Measurements from ENCODE around the gene TAB2. TPM values are rescaled to one million over a fixed set of nuclear protein-coding genes. Genes with fewer than 3 reads are reported as not detected.

Gene TAB2
- polyA plus RNA-seq, 3 donors = 3.1 to 32.0 (median 6.0) TPM

GRCh38 chr6:149451376-149452036, 134.0 kb downstream of the TAB2 start:
- H3K4me3 ChIP-seq (replicated peaks in 1 of 3; ENCODE audit: low read depth in 2 of 3, low read length in 3 of 3) = peak overlapping the region in 2 of 3 experiments; percentile 41 to 70
- WGBS (ENCODE audit: insufficient coverage) = 42% methylated on average over 47 of the region's 47 CpGs
- Mint-ChIP-seq H3K4me1 (peaks cover 14% of the 10 kb centered on the region), H3K27me3 (ENCODE audit: low read depth in 3 of 3) (peaks cover 11 to 22% (median 21%) of the 10 kb centered on the region in 3 donors), H3K36me3 (peaks cover 23 to 30% of the 10 kb centered on the region in 2 donors), H3K9me3 (peaks cover 0 to 2% (median 0%) of the 10 kb centered on the region in 7 donors), H3K4me3 (peak overlapping the region; percentile 39 to 64), H3K27ac (no peak overlapping the region)
- H3K9ac ChIP-seq (ENCODE audit: insufficient read depth, low read length, poor library complexity, severe bottlenecking) = peak overlapping the region; percentile 53
- H3K27ac ChIP-seq (ENCODE audit: low read depth in 1 of 2, low read length in 2 of 2) = no peak overlapping the region
- peak overlapping the region; percentile 52 for H2AFZ ChIP-seq (ENCODE audit: insufficient read depth, low read depth, low read length, poor library complexity, severe bottlenecking)
- intact Hi-C loops (cut with micrococcal nuclease) = loop anchor here in 1 of 2 donors (5.0 kb wide), 1 partner anchor 66 kb away; no protein-coding TSS in a partner anchor
- no peaks in the 10 kb centered on the region for H4K20me1 ChIP-seq (ENCODE audit: insufficient read depth, low read length)
- H3K36me3 ChIP-seq (replicated peaks in 1 of 2; ENCODE audit: control insufficient read depth in 1 of 2, insufficient read depth in 2 of 2, low read length in 2 of 2) = peaks cover 2 to 9% of the 10 kb centered on the region in 2 donors
- H3K9me3 ChIP-seq (replicated peaks in 1 of 2; ENCODE audit: control insufficient read depth in 1 of 2, insufficient read depth in 1 of 2, low read length in 2 of 2) = no peaks in the 10 kb centered on the region
- peaks cover 19 to 27% of the 10 kb centered on the region in 2 donors for H3K4me1 ChIP-seq (ENCODE audit: control insufficient read depth in 1 of 2, insufficient read depth in 2 of 2, low read length in 2 of 2)
- H3K4me2 ChIP-seq (replicated peaks; ENCODE audit: extremely low read depth, low read length, poor library complexity, severe bottlenecking) = peak overlapping the region; percentile 77
- TF ChIP-seq, protein P1, sequence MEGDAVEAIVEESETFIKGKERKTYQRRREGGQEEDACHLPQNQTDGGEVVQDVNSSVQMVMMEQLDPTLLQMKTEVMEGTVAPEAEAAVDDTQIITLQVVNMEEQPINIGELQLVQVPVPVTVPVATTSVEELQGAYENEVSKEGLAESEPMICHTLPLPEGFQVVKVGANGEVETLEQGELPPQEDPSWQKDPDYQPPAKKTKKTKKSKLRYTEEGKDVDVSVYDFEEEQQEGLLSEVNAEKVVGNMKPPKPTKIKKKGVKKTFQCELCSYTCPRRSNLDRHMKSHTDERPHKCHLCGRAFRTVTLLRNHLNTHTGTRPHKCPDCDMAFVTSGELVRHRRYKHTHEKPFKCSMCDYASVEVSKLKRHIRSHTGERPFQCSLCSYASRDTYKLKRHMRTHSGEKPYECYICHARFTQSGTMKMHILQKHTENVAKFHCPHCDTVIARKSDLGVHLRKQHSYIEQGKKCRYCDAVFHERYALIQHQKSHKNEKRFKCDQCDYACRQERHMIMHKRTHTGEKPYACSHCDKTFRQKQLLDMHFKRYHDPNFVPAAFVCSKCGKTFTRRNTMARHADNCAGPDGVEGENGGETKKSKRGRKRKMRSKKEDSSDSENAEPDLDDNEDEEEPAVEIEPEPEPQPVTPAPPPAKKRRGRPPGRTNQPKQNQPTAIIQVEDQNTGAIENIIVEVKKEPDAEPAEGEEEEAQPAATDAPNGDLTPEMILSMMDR (IDR thresholded peaks at IDR 0.05) = no peak
- DNase-seq = no peak
- H3K27me3 ChIP-seq (ENCODE audit: control insufficient read depth in 2 of 2, insufficient read depth in 2 of 2, low read length in 2 of 2) = peaks cover 4 to 17% of the 10 kb centered on the region in 2 donors
- H3K79me2 ChIP-seq (ENCODE audit: insufficient read depth, low read length) = no peaks in the 10 kb centered on the region

DNA sequence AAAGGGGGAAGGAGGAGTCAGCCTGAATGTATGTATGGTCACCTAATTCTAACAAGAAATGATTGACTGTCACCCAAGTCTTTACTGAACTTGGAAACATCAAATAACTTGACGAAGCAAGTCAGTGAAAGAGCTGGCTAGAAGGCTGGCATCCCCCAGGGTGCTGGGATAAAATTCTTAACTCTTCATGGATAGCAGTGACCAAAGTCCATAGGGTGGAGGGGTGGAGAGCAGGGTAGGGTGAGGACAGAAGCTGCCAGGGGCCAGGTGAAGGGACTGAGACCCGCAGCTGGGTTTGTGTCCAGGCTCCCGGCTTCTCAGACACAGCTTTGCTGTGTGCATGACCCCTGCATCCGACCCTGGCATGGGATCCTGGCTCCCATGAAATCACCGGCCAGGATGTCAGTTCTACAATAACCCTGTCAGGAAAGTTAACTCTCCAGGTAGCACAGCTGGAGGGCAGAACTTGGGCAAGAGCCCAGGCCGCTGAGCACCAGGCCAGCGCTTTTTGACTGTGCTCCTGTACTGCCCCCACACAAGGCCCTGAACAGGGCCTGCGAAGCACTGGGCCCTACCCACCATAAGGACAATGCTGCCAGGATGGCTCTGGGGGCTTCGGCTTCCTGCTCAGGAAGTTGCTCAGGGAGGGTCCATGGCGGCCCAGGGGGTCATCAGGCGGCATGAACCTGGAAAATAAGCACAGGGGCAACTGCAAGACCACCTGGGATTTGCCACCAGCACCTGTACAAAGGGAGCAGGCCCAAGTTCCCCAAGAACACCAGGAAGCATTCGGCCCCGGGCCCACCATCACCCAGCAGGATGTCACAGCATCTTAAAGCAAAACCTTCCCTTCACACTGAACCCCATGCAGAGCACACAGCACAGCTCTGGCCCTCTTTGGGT, 134.8 kb downstream of the TAB2 start:
- H3K27me3 ChIP-seq (ENCODE audit: control insufficient read depth in 2 of 2, insufficient read depth in 2 of 2, low read length in 2 of 2) = peaks cover 4 to 17% of the 10 kb centered on the region in 2 donors
- peaks cover 11 to 22% (median 21%) of the 10 kb centered on the region in 3 donors for H3K27me3 Mint-ChIP-seq (ENCODE audit: low read depth in 3 of 3)
- TF ChIP-seq, protein P1 (IDR thresholded peaks at IDR 0.05) = no peak
- H3K9me3 Mint-ChIP-seq = peaks cover 0 to 2% (median 0%) of the 10 kb centered on the region in 7 donors
- H2AFZ ChIP-seq (ENCODE audit: insufficient read depth, low read depth, low read length, poor library complexity, severe bottlenecking) = no peak overlapping the region
- H3K4me2 ChIP-seq (replicated peaks; ENCODE audit: extremely low read depth, low read length, poor library complexity, severe bottlenecking) = no peak overlapping the region
- H3K4me3 Mint-ChIP-seq = peak overlapping the region; percentile 34 to 64
- H3K36me3 Mint-ChIP-seq = peaks cover 28 to 36% of the 10 kb centered on the region in 2 donors
- H3K4me1 ChIP-seq (ENCODE audit: control insufficient read depth in 1 of 2, insufficient read depth in 2 of 2, low read length in 2 of 2) = peaks cover 19 to 27% of the 10 kb centered on the region in 2 donors
- no peak overlapping the region for H3K4me3 ChIP-seq (replicated peaks in 1 of 3; ENCODE audit: low read depth in 2 of 3, low read length in 3 of 3)
- no peak overlapping the region for H3K27ac ChIP-seq (ENCODE audit: low read depth in 1 of 2, low read length in 2 of 2)
- H4K20me1 ChIP-seq (ENCODE audit: insufficient read depth, low read length) = no peaks in the 10 kb centered on the region
- peaks cover 7 to 16% of the 10 kb centered on the region in 2 donors for H3K36me3 ChIP-seq (replicated peaks in 1 of 2; ENCODE audit: control insufficient read depth in 1 of 2, insufficient read depth in 2 of 2, low read length in 2 of 2)
- peaks cover 14% of the 10 kb centered on the region for H3K4me1 Mint-ChIP-seq
- no peak overlapping the region for H3K9ac ChIP-seq (ENCODE audit: insufficient read depth, low read length, poor library complexity, severe bottlenecking)
- 98% methylated on average over 12 of the region's 13 CpGs for WGBS (ENCODE audit: insufficient coverage)
- DNase-seq = no peak
- H3K9me3 ChIP-seq (replicated peaks in 1 of 2; ENCODE audit: control insufficient read depth in 1 of 2, insufficient read depth in 1 of 2, low read length in 2 of 2) = no peaks in the 10 kb centered on the region
- intact Hi-C loops (cut with micrococcal nuclease) = loop anchor here in 1 of 2 donors (5.0 kb wide), 1 partner anchor 65 kb away; no protein-coding TSS in a partner anchor
- no peaks in the 10 kb centered on the region for H3K79me2 ChIP-seq (ENCODE audit: insufficient read depth, low read length)
- no peak overlapping the region for H3K27ac Mint-ChIP-seq
